Activated CD8-positive, alpha-beta memory T cell treated with anti-CD3 and anti-CD28 coated beads for 48 hours (primary cell): Measurements from ENCODE around the gene ZNF366.

ENCODE experiments used
- DNase-seq, 3 experiments: peaks; one replicate each; pipeline ENCODE4 v3.0.0-alpha.2; 2020; ENCODE audit warnings: low read depth in 2 of 3, low spot score in 2 of 3

ZNF366 gene

GRCh38 chr5:72495410-72495809, 11.8 kb downstream of the ZNF366 start:
- no peak for DNase-seq

GRCh38 chr5:72494623-72495124, 12.5 kb downstream of the ZNF366 start:
- no peak for DNase-seq

DNA sequence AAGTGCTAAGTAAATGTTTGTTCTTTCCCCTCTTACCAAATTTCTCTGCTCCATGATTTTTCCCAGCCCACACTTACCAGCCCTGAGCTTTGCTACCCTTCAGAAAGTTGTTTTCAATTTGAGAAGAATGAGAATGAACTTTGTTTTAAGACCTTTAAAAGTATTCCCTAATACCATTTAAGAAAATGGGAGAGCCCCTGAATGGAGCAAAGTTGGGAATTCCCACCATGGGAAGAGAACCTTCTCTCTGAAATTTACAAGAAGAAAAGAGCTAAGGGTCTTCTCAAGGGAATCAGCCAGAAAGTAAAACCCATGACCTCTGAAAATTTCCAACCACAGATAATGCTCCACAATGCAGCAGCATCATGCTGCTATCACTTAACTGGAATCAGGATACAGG, 17.7 kb downstream of the ZNF366 start:
- no peak for DNase-seq

- no peak for DNase-seq
Observed at GRCh38 chr5:72488756-72489155, 18.5 kb downstream of the ZNF366 start.

- no peak for DNase-seq
Observed at GRCh38 chr5:72487177-72487576, 20.0 kb downstream of the ZNF366 start.

- no peak for DNase-seq
Observed at GRCh38 chr5:72486371-72486770, 20.8 kb downstream of the ZNF366 start.

DNA sequence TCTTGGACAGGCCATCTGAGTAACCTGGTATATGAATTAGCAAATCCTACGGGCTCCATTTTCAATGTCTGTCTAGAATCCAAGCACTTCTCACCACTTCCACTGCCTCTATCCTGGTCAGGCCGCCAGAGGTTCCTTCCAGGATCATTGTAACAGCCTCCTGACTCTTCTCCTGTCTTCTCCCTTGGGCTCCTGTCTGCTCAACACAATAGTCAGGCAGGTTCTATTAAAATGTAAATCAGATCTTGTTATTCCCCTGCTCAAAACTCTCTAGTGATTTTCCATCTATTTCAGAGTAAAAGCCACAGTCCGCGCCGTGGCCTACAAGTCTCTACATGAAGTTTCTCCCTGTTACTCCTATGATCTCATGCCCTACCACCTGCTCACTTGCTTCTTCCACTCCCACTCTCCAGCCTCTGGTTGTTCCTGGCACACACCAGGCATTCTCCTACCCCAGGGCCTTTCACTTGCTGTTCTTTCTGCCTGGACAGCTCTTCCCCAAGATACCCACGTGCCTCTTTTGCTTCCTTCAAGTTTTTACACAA, 21.7 kb downstream of the ZNF366 start:
- DNase-seq: no peak

DNA sequence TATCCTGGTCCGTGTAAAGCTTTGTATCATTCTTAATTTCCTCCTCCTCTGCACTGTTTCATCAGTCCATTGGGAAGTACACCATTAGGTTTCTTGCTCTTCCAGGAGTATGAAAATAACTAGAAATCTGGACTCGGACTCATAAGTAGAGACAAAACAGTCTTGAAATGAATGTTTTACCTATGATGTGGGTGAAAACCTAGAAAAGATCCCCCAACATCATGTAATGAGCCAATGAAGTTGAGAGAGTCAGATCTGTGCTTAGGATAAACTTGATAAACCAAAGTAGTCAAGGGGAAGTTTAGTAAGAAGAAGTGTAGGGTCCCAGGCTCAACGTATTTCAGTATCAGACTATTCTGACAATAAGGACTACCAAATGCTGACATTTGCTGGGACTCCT, 25.2 kb downstream of the ZNF366 start:
- no peak for DNase-seq

DNA sequence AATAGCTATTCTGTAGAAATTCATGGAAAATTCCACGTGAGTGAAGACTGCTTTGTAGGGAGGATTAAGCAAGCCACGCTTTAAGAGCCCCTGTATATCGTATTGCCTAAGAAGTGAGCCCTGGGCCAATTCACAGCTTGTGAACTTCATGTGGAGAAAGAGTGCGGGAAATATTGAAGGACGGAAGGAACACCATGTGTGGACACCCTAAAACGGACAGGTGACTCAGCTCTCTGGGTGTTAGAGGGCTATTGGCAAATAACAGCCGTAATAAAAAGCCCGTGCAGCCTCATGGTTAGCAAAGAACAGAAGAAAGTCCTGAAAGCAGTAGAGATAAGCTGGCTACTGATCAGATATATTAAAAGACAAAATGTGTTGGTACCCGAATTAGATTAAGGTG, 26.4 kb downstream of the ZNF366 start:
- DNase-seq: no peak

GRCh38 chr5:72479921-72480320, 27.3 kb downstream of the ZNF366 start:
- DNase-seq: no peak

DNA sequence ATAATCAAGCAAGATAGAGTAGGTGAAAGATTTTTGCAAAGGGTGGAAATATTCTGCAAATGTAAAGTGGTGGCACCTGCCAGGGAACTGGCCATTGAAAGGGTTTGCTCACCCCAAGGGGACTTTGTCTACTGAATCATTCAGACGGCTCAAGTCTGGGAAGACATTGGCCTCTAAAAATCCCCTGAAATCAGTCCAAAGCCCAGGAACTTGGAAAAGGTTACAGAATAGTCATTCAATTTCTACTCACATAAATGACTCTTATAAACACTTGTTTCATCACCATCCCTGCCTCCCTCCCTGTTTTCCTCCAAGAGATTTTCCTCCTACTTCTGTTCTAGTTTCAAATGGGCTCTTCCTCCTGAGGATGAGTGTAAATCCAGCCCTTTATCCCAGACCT, 28.5 kb downstream of the ZNF366 start:
- DNase-seq: no peak

DNA sequence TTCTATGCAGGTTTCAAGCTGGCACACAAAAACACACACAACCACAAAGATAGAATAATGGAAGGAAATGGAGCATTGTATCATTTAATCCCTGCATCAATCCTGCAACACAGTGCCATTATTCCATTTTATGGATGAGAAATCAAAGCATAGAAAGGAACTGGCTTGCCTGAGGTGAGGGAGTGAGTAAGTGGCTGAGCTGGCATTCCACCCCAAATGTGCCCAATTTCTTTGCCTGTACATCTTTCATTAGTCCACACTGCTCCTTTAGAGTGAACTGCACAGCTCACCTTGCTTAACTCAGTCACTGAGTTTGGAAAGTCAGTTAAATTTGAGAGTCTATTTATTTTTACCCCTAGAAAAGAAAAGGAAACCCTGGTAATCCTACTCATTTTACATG, 28.9 kb downstream of the ZNF366 start:
- no peak for DNase-seq

DNA sequence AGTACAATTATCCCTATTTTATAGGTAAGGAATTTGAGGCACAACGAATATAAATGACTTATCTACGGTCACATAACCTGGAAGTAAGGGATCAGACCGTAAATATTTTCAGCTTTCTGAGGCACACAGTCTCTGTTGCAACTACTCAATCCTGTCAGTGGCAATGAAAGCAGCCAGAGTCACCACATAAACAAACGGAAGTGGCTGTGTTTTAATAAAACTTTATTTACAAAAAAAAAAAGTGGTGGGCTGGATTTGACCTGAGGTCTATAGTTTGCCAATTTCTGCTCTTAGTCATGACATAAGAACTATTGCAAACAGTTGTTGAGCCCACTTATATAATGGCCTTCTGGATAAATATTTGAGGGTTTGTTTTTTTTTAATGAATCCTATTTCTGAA, 29.6 kb downstream of the ZNF366 start:
- no peak for DNase-seq

- DNase-seq: no peak
Observed at GRCh38 chr5:72477176-72477575, 30.0 kb downstream of the ZNF366 start.

GRCh38 chr5:72476721-72477120, 30.5 kb downstream of the ZNF366 start:
- no peak for DNase-seq

- DNase-seq: no peak
Observed at GRCh38 chr5:72476275-72476674, 30.9 kb downstream of the ZNF366 start.

DNA sequence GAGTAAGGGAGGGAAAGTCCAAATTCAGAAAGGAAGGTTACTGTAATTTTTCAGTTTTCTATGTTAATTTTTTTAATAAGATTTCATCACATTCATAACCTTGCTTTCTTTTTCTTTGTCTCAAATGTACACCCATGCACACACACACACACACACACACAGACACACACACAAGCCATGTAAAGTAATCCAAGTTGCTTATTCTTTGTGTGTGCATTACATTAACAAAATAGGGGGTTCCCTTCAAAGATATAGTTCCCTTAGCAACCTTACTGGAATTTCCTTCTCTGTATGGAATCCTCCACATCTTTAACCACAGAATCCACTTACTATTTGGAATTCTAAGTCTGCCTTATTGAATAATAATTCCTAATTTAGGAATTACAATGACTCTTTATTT, 32.7 kb downstream of the ZNF366 start:
- DNase-seq: no peak

DNA sequence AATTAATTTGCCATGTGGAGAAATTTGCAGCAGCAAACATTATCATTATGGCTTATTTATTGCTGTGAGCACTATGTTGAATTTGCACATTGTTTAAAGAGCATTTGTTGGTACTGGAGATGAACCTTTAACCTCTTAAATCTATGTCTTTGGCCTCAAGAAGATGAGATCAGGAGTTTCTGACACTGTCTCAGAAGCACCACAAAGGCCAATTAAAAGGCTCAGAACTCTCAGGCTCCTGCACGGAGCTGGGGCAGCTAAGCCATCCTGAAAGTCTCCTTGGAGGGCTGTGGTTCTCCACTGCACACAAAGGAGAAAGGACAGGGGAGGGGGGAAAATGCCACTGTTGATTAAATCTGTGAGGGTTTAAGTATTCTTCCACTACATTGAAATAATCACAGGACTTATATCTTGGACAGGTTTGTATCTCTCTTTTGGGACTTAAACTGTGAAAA, 33.1 kb downstream of the ZNF366 start:
- no peak for DNase-seq

- DNase-seq: no peak
Observed at GRCh38 chr5:72472666-72473422, 34.4 kb downstream of the ZNF366 start.

DNA sequence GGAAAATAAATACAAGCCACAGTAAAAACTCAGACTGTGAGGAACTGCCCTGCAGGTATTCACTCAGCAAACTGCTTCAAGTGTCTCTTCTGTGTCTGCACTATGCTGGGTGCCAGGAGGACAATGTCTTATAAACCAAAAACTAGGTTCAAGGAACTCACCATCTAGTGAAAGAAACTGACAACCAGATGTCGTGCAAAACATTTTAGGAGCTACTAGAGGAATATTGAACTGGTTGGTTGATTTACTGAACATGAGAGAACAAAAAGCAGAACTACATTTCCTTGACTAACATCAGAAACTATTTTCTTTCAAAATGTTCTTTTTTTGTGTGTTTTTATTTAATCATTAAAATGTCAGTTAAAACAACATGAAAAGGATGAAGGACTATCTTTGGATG, 35.2 kb downstream of the ZNF366 start:
- DNase-seq: no peak

DNA sequence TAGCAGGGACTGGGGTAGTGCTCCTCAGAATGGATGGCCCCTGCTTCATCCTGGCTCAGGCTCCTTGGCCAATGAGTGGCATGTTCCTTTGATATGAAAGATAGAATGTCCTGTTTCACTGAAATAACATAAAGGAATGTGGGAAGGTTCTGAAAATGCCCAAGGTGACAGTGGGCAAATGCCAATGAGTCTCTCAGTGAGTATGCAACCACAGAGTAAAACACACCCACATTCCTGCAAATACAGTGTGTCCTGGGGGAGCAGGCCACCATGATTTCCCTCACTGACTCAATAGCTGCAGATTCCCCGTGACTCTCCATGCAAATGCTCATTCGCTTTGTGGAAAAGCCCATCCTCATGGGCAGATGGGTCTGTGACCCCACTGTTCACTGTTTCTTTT, 36.4 kb downstream of the ZNF366 start:
- DNase-seq: no peak

DNA sequence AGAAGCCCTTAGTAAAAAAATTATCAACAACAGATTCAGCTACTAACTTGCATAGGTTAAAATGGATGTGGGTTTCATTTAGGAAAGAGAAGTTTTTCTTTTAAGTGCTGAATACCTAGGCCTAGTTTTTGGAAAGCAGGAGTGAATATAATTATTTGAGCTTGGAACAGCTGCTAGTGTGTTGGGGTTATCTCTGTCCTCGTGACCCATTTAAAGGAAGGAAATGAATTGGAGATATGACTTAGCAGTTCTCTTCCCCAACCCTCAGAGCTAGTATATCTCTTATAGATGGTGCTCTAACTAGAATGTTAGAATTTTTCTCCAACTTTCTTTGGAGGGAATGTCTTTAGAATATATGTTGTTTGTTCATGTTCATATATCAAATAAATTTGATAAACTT, 38.6 kb downstream of the ZNF366 start:
- no peak for DNase-seq

DNA sequence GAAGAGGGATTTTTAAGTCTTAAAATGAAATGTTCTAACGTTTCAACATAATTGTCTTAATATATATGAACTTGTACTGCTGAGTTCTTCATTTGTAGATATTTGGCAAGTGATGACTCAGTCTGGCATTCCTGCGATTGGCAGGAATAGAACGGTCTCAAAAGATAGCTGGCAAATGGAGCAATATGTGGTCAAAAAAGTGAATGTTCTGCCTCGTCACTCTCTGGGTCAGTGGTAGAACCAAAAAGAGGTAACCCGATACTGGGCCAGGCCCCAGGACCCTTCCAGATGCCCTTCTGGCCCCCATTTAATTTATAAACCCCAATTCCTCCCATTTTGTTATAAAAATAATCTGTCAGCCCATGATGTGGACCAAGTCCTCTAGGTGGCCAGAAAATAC, 39.2 kb downstream of the ZNF366 start:
- DNase-seq: no peak
